WTC11 (cell line): ENCODE data around the gene MAST1. TPM values are rescaled to one million over a fixed set of nuclear protein-coding genes. Genes with fewer than 3 reads are reported as not detected.

ENCODE experiments used
- ATAC-seq: fragments of 200-7000 bp; cut with Tn5 transposase; 2 replicates; pipeline ENCODE4 v1.10.0; 2021; ENCODE audit warnings: mild to moderate bottlenecking, moderate library complexity
- CTCF ChIA-PET: fragments of 300-600 bp; sonication (Branson Sonifier 250); formaldehyde crosslinking; loops from one replicate; lab custom pipeline; 2021; ENCODE audit warnings: antibody characterized with exemption; lab: Charles Lee
- POLR2A ChIA-PET: fragments of 350-600 bp; sonication (Branson Sonifier 250); formaldehyde crosslinking; loops from one replicate; lab custom pipeline; 2021; ENCODE audit warnings: antibody characterized with exemption; lab: Charles Lee
- DNase-seq: peaks from one replicate; pipeline ENCODE4 v3.0.0; 2021; ENCODE audit warnings: low spot score
- H3K27ac Mint-ChIP-seq: 2 replicates; pipeline ENCODE4 v1.8.0; 2021; ENCODE audit warnings: mixed read lengths
- H3K27me3 Mint-ChIP-seq: 2 replicates; pipeline ENCODE4 v1.8.0; 2021; ENCODE audit warnings: low read depth, mild to moderate bottlenecking, moderate library complexity, mixed read lengths
- H3K36me3 Mint-ChIP-seq: 2 replicates; pipeline ENCODE4 v1.8.0; 2021; ENCODE audit warnings: mixed read lengths
- H3K4me1 Mint-ChIP-seq: 2 replicates; pipeline ENCODE4 v1.8.0; 2022; ENCODE audit warnings: mixed read lengths
- H3K4me3 Mint-ChIP-seq: 2 replicates; pipeline ENCODE4 v1.8.0; 2021; ENCODE audit warnings: mild to moderate bottlenecking, moderate library complexity, mixed read lengths
- H3K9me3 Mint-ChIP-seq: 2 replicates; pipeline ENCODE4 v1.8.0; 2021; ENCODE audit warnings: mixed read lengths
- FOXK1 ChIP-seq: sonication (generic); formaldehyde crosslinking; IDR thresholded peaks from 2 replicates; pipeline ENCODE4 v1.8.0; 2022; ENCODE audit warnings: mild to moderate bottlenecking, moderate library complexity, missing genetic modification reagents
- GABPB1 ChIP-seq: sonication (generic); formaldehyde crosslinking; IDR thresholded peaks from 2 replicates; pipeline ENCODE4 v1.8.1; 2023; ENCODE audit warnings: mild to moderate bottlenecking, missing genetic modification reagents
- GRHL2 ChIP-seq: fragments of 250-450 bp; sonication (Bioruptor Pico); IDR thresholded peaks from 2 replicates; pipeline ENCODE4 v1.8.0; 2022; ENCODE audit warnings: mild to moderate bottlenecking, moderate library complexity; ENCODE audit not compliant: insufficient replicate concordance, severe bottlenecking
- IRF2 ChIP-seq: sonication (generic); formaldehyde crosslinking; IDR thresholded peaks from 2 replicates; pipeline ENCODE4 v1.8.0; 2022; ENCODE audit warnings: low read depth, missing genetic modification reagents, borderline replicate concordance
- MYBL2 ChIP-seq: sonication (generic); formaldehyde crosslinking; IDR thresholded peaks from 2 replicates; pipeline ENCODE4 v1.8.1; 2023; ENCODE audit warnings: mild to moderate bottlenecking, moderate library complexity, missing genetic modification reagents
- NFATC4 ChIP-seq: fragments of 250-450 bp; sonication (Bioruptor Pico); IDR thresholded peaks from 2 replicates; pipeline ENCODE4 v1.9.0; 2021; ENCODE audit warnings: mild to moderate bottlenecking
- ZBTB21 ChIP-seq: sonication (generic); formaldehyde crosslinking; IDR thresholded peaks from 2 replicates; pipeline ENCODE4 v1.8.1; 2023; ENCODE audit warnings: mild to moderate bottlenecking, missing genetic modification reagents, borderline replicate concordance
- ZNF263 ChIP-seq: sonication (generic); formaldehyde crosslinking; IDR thresholded peaks from 2 replicates; pipeline ENCODE4 v1.8.1; 2022; ENCODE audit warnings: low read depth, mild to moderate bottlenecking, moderate library complexity, missing genetic modification reagents
- ZNF423 ChIP-seq: fragments of 250-450 bp; sonication (Bioruptor Pico); IDR thresholded peaks from 2 replicates; pipeline ENCODE4 v2.1.2; 2022; ENCODE audit warnings: mild to moderate bottlenecking, moderate library complexity
- total RNA-seq: library from RNA; stranded (reverse); gene quantifications from 3 replicates; pipeline ENCODE4 v1.2.3, GENCODE V29; 2021
- TF ChIP-seq, protein P1 (sequence below): fragments of 250-450 bp; sonication (Bioruptor Pico); IDR thresholded peaks from 2 replicates; pipeline ENCODE4 v1.9.0; 2021; ENCODE audit warnings: mild to moderate bottlenecking
- TF ChIP-seq, protein P2 (sequence below): sonication (generic); formaldehyde crosslinking; IDR thresholded peaks from 2 replicates; pipeline ENCODE4 v1.8.1; 2022; ENCODE audit warnings: low read depth, mild to moderate bottlenecking, moderate library complexity, missing genetic modification reagents, borderline replicate concordance
- TF ChIP-seq, protein P3 (sequence below): sonication (generic); formaldehyde crosslinking; IDR thresholded peaks from 2 replicates; pipeline ENCODE4 v1.8.0; 2022; ENCODE audit warnings: mild to moderate bottlenecking, missing genetic modification reagents

The MAST1 gene
- total RNA-seq, 1 experiment from 2014 or later: 24.3 TPM

- Mint-ChIP-seq H3K27me3 (no peaks in the 10 kb centered on the region), H3K9me3 (no peaks in the 10 kb centered on the region), H3K36me3 (no peaks in the 10 kb centered on the region), H3K4me3 (no peak overlapping the region), H3K4me1 (peaks cover 4% of the 10 kb centered on the region), H3K27ac (no peak overlapping the region)
- TF ChIP-seq NFATC4 (CRISPR knock-in tag) (no peak), ZNF423 (CRISPR knock-in tag) (no peak)
- TF ChIP-seq, protein P1, sequence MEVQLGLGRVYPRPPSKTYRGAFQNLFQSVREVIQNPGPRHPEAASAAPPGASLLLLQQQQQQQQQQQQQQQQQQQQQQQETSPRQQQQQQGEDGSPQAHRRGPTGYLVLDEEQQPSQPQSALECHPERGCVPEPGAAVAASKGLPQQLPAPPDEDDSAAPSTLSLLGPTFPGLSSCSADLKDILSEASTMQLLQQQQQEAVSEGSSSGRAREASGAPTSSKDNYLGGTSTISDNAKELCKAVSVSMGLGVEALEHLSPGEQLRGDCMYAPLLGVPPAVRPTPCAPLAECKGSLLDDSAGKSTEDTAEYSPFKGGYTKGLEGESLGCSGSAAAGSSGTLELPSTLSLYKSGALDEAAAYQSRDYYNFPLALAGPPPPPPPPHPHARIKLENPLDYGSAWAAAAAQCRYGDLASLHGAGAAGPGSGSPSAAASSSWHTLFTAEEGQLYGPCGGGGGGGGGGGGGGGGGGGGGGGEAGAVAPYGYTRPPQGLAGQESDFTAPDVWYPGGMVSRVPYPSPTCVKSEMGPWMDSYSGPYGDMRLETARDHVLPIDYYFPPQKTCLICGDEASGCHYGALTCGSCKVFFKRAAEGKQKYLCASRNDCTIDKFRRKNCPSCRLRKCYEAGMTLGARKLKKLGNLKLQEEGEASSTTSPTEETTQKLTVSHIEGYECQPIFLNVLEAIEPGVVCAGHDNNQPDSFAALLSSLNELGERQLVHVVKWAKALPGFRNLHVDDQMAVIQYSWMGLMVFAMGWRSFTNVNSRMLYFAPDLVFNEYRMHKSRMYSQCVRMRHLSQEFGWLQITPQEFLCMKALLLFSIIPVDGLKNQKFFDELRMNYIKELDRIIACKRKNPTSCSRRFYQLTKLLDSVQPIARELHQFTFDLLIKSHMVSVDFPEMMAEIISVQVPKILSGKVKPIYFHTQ (CRISPR knock-in tag): no peak
- ChIA-PET CTCF (interaction anchor here (1.8 to 2.5 kb wide), 3 partner anchors 22 to 82 kb away, joined by 6 to 8 read pairs (median 8); no protein-coding TSS in a partner anchor), POLR2A (interaction anchor here (1.3 kb wide), 1 partner anchor 16 kb away, joined by 3 read pairs; the partner anchor contains the start of gene GCDH)
- no peak for ATAC-seq
- no peak for DNase-seq
Observed at GRCh38 chr19:12907166-12907565, 68.9 kb downstream of the MAST1 start.

GRCh38 chr19:12912571-12912970 is 74.3 kb downstream of the MAST1 start:
- peaks cover 6% of the 10 kb centered on the region for H3K27me3 Mint-ChIP-seq
- H3K9me3 Mint-ChIP-seq: no peaks in the 10 kb centered on the region
- peak overlapping the region; percentile 94 for H3K27ac Mint-ChIP-seq
- ATAC-seq (no peak), DNase-seq (no peak)
- no peaks in the 10 kb centered on the region for H3K36me3 Mint-ChIP-seq
- H3K4me3 Mint-ChIP-seq: peak overlapping the region; percentile 53; the same call in 1 of the 2 replicates
- no peak for TF ChIP-seq ZNF263 (CRISPR knock-in tag)
- TF ChIP-seq FOXK1 (CRISPR knock-in tag): no peak
- TF ChIP-seq GRHL2 (CRISPR knock-in tag): no peak
- TF ChIP-seq, protein P2, sequence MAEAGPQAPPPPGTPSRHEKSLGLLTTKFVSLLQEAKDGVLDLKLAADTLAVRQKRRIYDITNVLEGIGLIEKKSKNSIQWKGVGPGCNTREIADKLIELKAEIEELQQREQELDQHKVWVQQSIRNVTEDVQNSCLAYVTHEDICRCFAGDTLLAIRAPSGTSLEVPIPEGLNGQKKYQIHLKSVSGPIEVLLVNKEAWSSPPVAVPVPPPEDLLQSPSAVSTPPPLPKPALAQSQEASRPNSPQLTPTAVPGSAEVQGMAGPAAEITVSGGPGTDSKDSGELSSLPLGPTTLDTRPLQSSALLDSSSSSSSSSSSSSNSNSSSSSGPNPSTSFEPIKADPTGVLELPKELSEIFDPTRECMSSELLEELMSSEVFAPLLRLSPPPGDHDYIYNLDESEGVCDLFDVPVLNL (CRISPR knock-in tag): no peak
- no peak for TF ChIP-seq MYBL2 (CRISPR knock-in tag)
- TF ChIP-seq ZBTB21 (CRISPR knock-in tag): no peak
- no peak for TF ChIP-seq IRF2 (CRISPR knock-in tag)
- ChIA-PET POLR2A (interaction anchor here (0.6 to 1.8 kb wide), 6 partner anchors 17 to 47 kb away, joined by 3 to 9 read pairs (median 5); partner anchors contain the start of genes GCDH and RAD23A), CTCF (interaction anchor here (0.9 to 3.7 kb wide), 8 partner anchors 16 to 152 kb away, joined by 3 to 31 read pairs (median 5); partner anchors contain the start of gene GCDH)
- H3K4me1 Mint-ChIP-seq: peaks cover 27% of the 10 kb centered on the region

- no peak for TF ChIP-seq ZNF263 (CRISPR knock-in tag)
- TF ChIP-seq, protein P3, sequence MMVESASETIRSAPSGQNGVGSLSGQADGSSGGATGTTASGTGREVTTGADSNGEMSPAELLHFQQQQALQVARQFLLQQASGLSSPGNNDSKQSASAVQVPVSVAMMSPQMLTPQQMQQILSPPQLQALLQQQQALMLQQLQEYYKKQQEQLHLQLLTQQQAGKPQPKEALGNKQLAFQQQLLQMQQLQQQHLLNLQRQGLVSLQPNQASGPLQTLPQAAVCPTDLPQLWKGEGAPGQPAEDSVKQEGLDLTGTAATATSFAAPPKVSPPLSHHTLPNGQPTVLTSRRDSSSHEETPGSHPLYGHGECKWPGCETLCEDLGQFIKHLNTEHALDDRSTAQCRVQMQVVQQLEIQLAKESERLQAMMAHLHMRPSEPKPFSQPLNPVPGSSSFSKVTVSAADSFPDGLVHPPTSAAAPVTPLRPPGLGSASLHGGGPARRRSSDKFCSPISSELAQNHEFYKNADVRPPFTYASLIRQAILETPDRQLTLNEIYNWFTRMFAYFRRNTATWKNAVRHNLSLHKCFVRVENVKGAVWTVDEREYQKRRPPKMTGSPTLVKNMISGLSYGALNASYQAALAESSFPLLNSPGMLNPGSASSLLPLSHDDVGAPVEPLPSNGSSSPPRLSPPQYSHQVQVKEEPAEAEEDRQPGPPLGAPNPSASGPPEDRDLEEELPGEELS: peak; percentile 57; the same call in 1 of the 2 replicates
- TF ChIP-seq GABPB1 (CRISPR knock-in tag): 0 out of 2 replicates have a peak, but pooled peaks have one; percentile 22
- no peaks in the 10 kb centered on the region for H3K9me3 Mint-ChIP-seq
- CTCF ChIA-PET: interaction anchor here (0.7 to 3.7 kb wide), 12 partner anchors 16 to 152 kb away, joined by 3 to 31 read pairs (median 4); partner anchors contain the start of gene GCDH
- peaks cover 10% of the 10 kb centered on the region for H3K27me3 Mint-ChIP-seq
- ATAC-seq (peak; percentile 80), DNase-seq (peak; percentile 67)
- POLR2A ChIA-PET: interaction anchor here (0.5 to 1.8 kb wide), 8 partner anchors 9 to 247 kb away, joined by 3 to 9 read pairs (median 5); partner anchors contain the start of genes DNASE2, GCDH, MAN2B1 and WDR83
- H3K27ac Mint-ChIP-seq: peak overlapping the region; percentile 94
- H3K4me1 Mint-ChIP-seq: peaks cover 27% of the 10 kb centered on the region
- H3K36me3 Mint-ChIP-seq: no peaks in the 10 kb centered on the region
- peak overlapping the region; percentile 53 for H3K4me3 Mint-ChIP-seq
Observed at GRCh38 chr19:12913011-12913561, 74.8 kb downstream of the MAST1 start.
